SK-N-MC (cell line): Measurements from ENCODE around the gene CDKN2AIP.

ENCODE experiments used
- EZH2 ChIP-seq: fragments of 200-600 bp; sonication (generic); IDR thresholded peaks from one replicate; pipeline ENCODE4 v1.6.1; 2017; ENCODE audit warnings: antibody characterized with exemption
- POLR2AphosphoS5 ChIP-seq: IDR thresholded peaks from 2 replicates; pipeline ENCODE4 v1.6.1; 2012; ENCODE audit warnings: mild to moderate bottlenecking, low read depth, low read length, borderline replicate concordance

- TF ChIP-seq POLR2AphosphoS5: no peak
- TF ChIP-seq EZH2: no peak
These were observed 40.5 kb upstream of the CDKN2AIP start for GRCh38 chr4:183403961-183404360.
